Activated CD8-positive, alpha-beta memory T cell treated with anti-CD3 and anti-CD28 coated beads for 4 hours (primary cell): ENCODE results near the gene MYO5B.

Experiments used
- DNase-seq, 2 donors: peaks; one replicate each; pipeline ENCODE4 v3.0.0-alpha.2; 2020; ENCODE audit warnings: low read depth in 2 of 2

MYO5B gene

GRCh38 chr18:50188652-50189051 lies 6.3 kb downstream of the MYO5B start:
- DNase-seq: no peak

- no peak for DNase-seq
Measured at GRCh38 chr18:50187659-50188058, 7.3 kb downstream of the MYO5B start.

GRCh38 chr18:50186385-50186784 lies 8.6 kb downstream of the MYO5B start:
- no peak for DNase-seq

DNA sequence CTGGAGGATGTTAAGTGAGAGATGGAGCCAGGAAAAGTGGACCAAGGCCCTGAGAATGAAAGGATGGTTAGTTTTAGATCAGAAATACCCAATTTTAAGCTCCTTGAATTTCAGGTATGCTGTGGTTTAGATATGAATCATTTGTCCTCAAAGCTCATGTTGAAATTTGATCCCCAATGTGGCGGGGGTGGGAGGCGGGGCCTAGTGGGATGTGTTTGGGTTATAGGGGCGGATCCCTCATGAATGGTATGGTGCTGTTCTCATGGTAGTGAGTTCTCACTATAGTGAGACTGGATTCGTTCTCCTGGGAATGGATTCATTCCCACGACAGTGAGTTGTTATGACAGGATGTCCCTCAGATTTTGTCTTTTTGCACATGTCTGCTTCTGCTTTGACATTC lies 11.4 kb downstream of the MYO5B start:
- DNase-seq: no peak

DNA sequence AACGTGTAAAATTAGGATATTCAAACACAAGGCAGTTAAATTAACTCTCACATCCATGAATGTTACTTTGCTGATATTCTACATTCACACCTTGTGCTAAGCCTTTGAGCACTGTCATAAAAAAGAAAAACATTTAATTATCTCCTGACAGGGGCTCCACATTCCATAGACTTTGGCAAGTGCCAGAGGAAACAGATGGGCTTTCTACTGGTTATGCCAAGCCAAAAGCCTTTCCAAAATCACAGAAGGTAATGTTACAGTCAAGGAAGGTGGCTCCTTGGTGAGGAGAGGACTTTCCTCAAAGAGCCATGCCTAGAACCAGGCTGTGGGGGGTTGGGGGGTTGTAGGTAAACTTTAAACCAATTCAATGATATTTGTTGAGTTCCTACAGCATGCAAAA lies 12.4 kb downstream of the MYO5B start:
- DNase-seq: no peak

- no peak for DNase-seq
Measured at GRCh38 chr18:50181590-50181989, 13.4 kb downstream of the MYO5B start.

GRCh38 chr18:50179465-50179864 lies 15.5 kb downstream of the MYO5B start:
- DNase-seq: no peak

GRCh38 chr18:50177294-50177992 lies 17.5 kb downstream of the MYO5B start:
- no peak for DNase-seq

DNA sequence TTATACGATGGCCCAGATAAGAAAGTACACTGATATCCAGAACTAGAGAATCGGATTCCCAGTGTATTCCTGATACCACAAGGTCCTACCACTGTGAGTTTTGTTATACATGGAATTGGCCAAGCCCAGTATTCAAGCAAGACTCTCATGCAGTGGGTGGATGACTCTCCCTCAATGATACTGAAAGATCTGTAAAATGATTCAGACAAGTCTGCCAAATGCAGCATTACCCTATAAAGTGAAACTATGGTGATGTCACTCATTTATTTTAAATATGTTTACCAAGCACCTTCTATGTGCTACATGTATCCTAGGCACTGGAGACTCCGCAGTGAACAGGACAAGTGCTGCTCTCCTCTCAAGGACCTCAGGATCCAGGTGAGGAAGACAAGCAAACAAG lies 22.6 kb downstream of the MYO5B start:
- no peak for DNase-seq

DNA sequence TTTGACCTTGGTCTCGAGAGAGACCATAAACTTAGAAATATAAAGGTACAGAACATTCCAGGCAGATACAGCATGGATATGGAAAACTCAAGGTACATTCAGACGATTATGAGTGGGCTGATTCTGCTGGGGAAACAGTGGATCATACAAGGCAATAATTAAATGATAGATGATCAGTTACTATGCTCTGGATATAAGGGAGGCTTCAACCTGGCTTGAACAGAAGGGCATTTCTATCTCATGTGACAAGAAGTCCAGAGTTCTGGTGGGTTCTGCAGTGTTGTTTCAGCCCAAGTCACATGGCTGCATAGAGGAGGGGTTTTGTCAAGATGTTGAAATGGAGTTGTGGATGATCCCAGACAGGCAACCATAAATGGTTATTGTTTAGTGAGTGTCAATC lies 23.5 kb downstream of the MYO5B start:
- DNase-seq: no peak

DNA sequence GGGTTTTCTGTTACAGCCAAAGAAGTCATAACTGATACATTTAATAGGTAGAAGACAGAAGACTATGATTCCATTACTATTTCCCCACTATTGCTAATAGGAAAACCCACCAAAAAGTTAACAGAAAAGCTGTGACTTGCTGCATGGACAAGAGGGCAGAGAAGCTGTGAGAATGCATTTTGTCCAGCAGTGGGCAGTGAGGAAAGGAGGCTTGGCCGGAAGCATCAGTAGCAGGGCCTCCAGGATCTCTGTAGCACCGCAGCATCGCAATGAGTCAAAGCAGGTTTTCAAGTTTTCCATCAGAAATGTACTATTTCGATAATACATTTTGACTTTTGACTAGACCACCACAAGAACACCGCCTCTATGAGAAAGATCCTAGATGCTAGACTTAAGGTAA lies 24.9 kb downstream of the MYO5B start:
- DNase-seq: no peak

DNA sequence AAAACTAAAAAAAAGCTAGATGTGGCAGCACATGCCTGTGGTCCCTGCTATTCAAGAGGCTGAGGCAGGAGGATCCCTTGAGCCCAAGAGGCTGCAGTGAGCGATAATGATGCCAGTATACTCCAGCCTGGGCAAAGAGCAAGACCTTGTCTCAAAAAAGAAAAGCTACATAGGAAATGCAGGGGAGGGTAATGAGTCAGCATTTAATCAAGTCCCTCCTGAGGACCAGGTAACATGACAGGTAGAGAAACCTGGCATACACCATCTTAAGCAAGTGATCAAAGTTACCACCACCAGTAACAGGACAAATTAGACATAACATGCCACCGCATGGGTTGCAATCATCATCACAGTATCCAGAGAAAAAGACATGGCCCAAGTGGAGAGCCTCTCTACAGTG lies 25.8 kb downstream of the MYO5B start:
- DNase-seq: no peak

GRCh38 chr18:50167966-50168365 lies 27.0 kb downstream of the MYO5B start:
- DNase-seq: no peak

DNA sequence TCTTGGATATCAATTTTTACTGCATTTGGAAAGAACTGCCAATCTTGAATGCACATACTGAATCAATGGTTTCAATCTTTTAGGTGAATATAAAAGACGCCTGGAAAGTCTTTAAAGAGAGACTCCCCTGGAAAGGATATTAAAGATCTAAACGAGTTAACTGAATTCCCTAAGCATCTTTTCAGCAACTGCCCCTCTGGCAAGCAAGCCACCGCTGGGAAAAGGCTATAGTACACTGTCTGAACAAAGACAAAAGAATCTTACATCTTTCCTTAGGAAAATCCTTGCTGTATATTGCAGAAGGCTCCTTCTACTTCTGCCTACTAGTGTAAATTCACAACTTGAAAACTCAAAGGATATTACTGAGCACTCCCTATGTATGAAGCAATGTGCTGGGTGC lies 28.0 kb downstream of the MYO5B start:
- DNase-seq: no peak

GRCh38 chr18:50163505-50163904 lies 31.4 kb downstream of the MYO5B start:
- no peak for DNase-seq

DNA sequence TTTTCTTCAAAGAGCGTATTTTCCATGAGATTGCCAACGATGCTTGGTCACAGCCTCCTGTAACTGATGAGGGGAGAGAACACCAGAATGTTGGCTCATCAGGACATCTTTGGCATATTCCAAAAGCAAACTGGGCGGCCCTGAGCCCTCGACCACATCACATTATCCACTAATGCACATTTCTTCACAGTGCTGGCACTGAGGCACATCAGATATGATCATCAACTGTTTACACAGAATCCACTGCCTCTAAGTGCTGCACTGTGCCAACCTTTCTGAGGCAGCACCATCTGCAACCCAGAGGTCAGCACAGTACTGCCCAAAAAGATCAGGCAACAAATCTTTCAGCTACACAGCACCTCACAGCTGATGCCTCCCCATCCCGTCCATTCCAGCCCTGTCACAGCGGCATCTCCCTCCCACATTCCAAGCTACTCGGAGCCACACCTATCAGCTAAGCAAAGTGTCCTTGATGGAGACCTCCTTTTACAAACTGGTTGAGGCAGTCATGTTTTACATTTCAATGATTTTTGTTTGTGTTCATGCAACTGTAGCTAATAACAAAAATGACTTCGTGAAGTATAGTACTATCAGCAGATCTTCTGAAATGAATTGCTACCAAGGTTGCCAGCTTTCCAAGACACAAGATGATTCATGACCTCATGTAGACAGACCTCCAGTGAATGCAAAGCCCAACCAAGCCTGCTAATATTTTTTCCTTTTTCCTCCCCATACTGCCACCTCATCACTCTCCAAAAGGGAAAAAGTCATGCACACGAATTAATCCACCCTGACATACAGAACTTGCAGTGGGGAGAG lies 32.3 kb downstream of the MYO5B start:
- no peak for DNase-seq

DNA sequence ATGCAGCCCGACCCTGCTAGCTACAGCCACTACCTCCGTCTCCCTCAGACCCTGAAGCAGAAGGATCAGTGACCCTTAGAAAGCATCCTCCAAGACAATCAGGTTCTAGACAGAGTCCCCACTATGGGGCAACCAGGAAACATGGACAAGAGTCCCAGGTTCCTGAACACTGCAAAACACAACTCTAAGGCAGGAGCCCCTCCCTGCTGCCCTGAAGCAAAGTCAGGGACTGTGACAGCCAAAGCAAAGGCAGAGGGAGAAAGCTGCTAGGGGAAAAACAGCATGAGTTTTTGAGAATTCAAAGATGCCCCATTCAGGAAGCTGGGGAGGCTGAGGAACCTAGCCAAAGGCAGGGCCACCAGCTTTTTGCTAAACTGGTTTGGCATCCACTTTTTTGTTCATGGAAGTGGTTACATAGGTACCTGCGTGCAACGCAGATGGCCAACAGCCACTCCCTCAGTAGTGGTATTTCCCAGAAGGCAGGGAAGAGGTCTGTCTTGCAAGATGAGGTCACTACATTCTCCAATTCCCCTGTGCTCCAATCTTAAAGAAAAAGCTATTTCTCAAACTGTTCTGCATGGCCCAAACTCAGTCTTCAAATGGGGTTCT lies 33.2 kb downstream of the MYO5B start:
- DNase-seq: no peak

DNA sequence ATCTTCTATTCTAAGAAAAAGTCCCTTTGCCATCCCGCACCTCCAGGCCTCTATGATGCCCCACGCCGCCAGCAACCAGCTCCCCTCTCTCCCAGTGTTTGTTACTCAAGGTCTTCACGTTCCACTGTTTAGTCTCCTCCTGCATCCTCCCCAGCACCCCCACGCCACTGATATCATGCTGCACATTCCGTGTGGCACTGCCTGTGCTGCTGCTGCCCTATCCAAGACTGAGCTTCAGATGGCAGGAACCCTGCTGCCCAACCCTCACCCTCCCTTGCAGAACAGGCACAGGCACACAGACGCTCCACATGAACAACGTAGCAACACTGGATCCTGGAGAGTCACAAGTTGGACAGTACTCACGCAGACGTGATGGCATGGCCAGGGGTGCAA lies 35.3 kb downstream of the MYO5B start:
- no peak for DNase-seq

GRCh38 chr18:50158866-50159653 lies 35.9 kb downstream of the MYO5B start:
- no peak for DNase-seq

DNA sequence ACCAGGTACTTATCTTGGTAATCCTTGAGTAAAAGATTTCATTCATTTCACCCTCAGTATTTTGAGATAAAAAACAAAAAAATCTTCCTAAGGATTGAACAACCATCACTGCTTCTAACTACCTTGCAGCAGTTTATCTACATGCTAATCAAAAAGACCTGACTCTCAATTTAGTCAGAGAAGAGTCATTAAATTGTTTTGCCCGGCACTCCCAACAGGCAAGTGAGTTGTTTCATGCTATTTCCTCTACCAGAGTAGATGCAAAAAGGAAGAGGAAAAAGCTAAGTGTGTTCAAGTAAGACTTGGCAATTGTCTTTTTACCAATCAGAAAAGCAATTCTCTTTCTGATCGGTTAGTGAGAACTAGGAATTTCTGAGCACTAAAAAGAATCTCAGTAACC lies 39.5 kb downstream of the MYO5B start:
- DNase-seq: no peak

- no peak for DNase-seq
Measured at GRCh38 chr18:50154420-50154819, 40.5 kb downstream of the MYO5B start.

DNA sequence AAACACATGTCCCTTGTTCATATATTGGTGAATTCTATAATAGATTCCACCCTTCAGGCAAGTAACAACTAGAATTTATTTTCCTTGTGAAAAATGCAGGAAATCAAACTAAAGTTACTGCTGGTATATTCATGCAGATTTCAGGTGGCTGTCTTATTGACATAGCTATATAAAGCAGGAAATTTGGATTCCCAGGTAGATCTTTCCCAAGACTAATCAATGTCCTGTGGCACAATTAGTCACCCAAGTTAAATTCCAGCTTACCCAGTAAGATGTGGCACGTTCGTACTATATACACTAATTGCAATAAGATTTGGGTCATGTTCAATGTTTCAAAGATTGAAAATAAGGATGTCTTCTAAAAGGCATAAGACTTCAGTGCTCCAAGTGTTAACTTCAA lies 42.0 kb downstream of the MYO5B start:
- DNase-seq: no peak
